GM21360 (cell line): ENCODE data around the gene FNDC11.
"Not testable (repeated sequence)": the region's sequence is repeated elsewhere in the genome, so short reads cannot be mapped to it uniquely, and the experiment has no call there.

Experiments
- ATAC-seq: cut with Tn5 transposase; IDR thresholded peaks from one replicate; pipeline ENCODE4 v1.9.1; 2021; ENCODE audit warnings: mild to moderate bottlenecking, moderate library complexity; ENCODE audit not compliant: unreplicated experiment

Gene FNDC11, protein sequence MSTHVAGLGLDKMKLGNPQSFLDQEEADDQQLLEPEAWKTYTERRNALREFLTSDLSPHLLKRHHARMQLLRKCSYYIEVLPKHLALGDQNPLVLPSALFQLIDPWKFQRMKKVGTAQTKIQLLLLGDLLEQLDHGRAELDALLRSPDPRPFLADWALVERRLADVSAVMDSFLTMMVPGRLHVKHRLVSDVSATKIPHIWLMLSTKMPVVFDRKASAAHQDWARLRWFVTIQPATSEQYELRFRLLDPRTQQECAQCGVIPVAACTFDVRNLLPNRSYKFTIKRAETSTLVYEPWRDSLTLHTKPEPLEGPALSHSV

GRCh38 chr20:63553933-63554290 lies at the start of gene FNDC11:
FNDC11 (plus strand) TSS chr20:63554159; CDS start chr20:63555664, 1,505 bp downstream.
- peak; percentile 22 for ATAC-seq

GRCh38 chr20:63504642-63505041 lies 49.3 kb upstream of the FNDC11 start:
- no peak for ATAC-seq

DNA sequence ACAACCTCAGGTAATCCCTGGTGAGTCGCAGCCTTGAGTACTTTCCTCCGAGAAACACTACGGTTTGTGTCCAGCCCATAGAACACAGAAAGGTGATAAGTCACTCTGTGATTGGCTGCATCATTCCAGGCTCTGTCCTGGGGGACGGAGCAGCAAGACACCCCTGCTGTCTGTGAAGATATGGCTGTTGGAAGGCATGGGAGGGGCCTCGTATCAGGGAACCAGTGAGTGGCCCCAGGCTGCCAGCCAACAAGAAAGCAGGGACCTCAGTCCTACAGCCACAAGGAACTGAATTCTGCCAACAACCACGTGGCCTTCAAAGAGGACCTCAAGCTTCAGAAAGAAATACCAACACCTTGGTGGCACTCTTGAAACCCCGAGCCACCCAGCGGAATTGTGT lies 48.7 kb upstream of the FNDC11 start:
- ATAC-seq, result no peak

GRCh38 chr20:63505723-63506122 lies 48.2 kb upstream of the FNDC11 start:
- ATAC-seq, result no peak

DNA sequence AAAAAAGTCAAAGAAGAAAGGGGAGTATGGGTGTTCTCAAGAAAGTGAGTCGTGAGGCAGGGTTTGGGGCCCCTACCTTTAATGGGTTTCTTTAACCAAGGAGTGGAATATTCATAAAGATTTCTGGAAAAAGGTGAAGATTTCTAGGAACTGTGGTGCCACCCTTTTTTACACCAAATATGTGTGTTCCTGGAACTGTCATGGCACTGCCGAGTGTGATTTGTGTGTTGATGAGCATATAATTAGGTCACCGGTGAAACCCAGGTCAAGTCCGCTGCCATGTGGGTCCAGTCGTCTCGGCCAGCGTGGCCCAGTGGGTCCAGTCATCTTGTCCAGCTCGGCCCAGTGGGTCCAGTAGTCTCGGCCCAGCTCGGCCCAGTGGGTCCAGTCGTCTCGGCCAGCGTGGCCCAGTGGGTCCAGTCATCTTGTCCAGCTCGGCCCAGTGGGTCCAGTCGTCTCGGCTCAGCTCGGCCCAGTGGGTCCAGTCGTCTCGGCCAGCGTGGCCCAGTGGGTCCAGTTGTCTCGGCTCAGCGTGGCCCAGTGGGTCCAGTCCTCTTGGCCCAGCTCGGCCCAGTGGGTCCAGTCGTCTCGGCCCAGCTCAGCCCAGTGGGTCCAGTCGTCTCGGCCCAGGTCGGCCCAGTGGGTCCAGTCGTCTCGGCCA lies 46.7 kb upstream of the FNDC11 start:
- no peak for ATAC-seq

DNA sequence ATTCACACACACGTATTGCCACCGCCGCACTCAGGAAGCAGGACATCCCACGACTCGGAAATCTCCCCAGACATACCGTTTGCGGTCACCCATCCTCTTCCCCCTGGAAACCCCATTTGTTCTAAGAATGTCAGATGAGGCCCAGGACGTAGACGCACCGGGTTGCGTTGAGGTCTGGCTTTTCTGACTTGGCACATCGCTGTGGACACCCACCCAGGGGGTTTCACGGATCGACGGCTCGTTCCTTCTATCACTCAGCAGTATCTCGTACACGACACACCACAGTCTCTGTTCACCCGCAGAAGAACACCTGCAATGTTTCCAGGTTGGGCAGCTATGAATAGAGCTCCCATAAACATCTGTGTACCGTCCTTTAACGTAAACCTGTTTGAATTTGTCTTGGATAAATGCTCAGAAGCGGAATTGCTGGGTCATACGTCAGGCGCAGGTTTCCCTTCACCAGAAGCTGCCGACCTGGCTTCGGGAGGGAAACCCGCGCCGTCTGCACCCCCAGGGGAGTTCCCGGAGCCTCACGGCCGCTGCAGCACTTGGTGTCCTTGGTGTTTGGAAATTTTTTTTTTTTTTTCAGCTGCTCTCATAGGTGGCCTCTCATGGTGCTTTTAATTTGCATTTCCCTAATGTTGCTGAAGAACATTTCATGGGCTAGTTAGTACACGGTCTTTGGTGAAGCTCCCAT lies 45.7 kb upstream of the FNDC11 start:
- ATAC-seq, result no peak

GRCh38 chr20:63509088-63509564 lies 44.8 kb upstream of the FNDC11 start:
- no peak for ATAC-seq

- ATAC-seq, result no peak
Measured at GRCh38 chr20:63513207-63513606, 40.8 kb upstream of the FNDC11 start.

DNA sequence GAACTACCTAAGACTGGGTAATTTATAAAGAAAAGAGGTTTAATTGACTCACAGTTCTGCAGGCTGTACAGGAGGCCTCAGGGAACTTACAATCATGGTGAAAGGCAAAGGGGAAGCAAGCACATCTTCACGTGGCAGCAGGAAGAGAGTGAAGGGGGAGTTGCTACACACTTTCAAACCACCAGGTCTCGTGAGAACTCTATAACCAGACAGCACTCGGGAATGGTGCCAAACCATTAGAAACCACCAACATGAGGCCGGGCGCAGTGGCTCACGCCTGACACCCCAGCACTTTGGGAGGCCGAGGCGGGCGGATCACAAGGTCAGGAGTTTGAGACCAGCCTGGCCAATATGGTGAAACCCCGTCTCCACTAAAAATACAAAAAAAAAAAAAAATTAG lies 39.4 kb upstream of the FNDC11 start:
- ATAC-seq, result not testable (repeated sequence)

- no peak for ATAC-seq
Measured at GRCh38 chr20:63517376-63518309, 36.3 kb upstream of the FNDC11 start.

DNA sequence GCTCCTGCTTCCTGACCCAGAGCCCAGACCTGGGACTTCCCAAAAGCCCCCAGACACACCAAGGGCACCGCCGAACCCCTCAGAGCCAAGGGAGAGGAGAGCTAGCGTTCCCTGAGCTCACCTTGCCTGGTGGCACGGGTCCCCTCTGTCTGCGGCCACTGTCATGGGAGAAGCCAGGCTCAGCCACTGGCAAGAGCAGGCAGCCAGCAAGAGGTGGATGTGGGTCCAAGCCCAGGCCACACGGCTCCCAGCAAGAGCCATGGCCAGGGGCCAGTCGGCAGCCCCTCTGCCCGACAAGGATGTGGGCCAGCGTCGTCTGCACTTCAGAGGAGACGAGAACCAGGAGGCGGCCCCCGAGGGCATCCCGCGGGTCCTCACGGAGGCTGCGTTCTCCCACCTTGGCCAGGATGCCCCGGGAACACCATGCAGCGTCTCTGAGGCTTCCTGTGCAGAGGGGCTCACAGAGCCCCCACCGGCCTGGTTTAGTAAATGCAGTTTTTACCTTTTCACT lies 35.6 kb upstream of the FNDC11 start:
- ATAC-seq, result no peak

GRCh38 chr20:63518946-63519667 lies 34.9 kb upstream of the FNDC11 start:
- ATAC-seq, result no peak

DNA sequence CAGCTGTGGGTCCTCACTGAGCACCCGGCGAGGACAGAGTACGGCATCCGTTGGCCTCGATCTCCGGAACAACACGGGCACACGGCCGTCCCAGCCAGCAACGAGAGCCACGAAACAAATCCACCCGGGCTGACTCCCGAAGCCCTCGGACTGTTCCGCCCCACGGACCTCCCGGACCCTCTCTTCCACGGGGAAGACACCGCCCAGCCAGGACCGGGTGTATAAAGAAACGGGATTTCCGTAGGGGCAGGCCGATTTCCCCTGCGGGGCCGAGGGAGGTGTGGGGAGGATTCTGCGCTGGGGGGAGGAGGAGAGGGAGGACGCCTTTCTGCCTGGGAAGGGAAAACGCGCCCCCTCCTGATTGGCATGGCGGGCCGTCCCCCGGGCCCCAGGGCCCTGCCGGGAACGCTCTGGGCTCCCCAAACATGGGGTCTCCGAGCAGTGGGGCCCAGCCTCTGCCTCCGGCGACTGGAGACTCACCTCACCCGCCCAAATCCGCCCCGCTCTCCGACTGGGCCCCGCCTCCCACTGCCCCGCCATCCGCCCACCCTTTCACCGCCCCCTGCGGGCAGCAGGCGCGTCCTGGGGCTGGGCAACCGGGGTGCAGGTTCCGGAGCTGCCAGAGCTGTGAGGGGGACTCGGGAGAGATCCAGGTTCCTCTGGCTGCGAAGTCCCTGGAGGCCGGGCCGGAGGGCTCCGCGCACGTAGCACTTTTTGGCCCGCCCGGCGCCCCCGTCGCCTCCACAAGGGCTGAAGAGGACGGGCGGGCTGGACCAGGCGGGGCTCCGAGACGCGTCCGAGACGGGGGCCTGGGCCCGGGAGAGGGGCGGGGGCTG lies 34.1 kb upstream of the FNDC11 start:
- ATAC-seq, result peak; percentile 39

DNA sequence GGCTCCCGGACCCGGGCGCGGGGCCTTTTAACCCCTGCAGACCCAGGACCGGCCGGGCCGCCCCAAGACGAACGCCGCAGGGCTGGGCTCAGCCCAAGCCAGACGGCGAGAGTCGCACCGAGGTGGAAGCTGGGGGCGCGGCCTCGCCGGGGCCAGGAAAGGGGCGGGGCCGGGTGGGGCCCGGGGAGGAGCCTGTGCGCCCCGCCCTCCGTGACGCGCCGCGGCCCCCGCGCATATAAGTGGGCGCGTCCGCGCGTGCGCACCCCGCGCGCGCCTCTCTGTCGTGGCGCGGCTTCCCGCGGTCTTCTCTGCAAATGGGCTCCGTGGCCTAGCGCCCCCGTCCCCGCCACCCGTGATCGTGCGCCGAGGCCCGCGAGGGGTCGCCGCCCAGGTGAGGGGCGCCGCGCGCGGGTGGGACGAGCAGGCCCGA lies 33.4 kb upstream of the FNDC11 start, which contains the start of gene PPDPF:
Gene PPDPF, plus strand, starts transcription at position 262 of the 430 bp plus-strand sequence. CDS start 544 bp downstream, outside the sequence.
- peak; percentile 54 for ATAC-seq

- peak; percentile 33 for ATAC-seq
Measured at GRCh38 chr20:63520934-63521601, 32.9 kb upstream of the FNDC11 start.

- no peak for ATAC-seq
Measured at GRCh38 chr20:63521602-63522001, 32.4 kb upstream of the FNDC11 start.

DNA sequence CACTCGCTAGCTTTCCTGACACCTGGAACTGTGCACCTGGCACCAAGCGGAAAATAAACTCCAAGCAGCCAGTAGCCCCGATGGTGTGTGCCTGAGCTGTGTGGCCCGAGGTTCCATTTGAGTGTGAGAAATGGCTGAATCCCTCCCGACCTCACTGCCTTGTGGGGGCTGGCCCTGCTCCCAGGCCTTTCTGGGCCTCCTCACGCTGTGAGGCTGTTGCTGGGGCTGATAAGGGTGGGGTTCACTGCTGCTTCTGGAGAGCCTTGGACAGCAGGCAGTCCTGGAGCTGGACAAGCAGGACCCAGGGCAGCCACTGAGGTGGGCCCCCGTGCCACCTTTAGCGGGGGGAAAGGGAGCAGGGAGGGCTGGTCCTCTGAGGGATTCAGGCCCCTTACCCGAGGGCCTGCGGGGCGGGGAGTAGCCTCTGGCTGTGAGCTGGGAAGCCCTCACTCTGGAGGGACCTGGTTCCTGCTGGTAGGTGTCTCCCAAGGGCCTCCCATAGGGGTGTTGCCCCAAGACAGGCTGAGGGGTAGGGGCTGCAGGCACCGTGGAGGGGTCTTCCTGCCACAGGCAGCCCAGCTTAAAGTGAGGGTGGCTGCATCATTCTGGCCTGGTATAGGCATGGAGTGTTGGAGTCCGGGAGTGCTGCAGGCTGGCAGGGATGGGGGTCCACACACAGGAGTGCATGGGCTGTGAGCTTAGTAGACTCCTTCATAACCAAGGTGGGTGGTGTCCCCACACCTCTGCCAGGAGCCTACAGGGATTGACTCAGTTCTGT lies 31.7 kb upstream of the FNDC11 start:
- ATAC-seq, result no peak
